Spleen (tissue), 7 donors: ENCODE data around the gene FAM83G.

ENCODE experiments used
- POLR2A ChIP-seq, 3 donors: fragments of 450-650 bp; IDR thresholded peaks; one replicate each; pipeline ENCODE4 v1.5.1; 2017; ENCODE audit warnings: antibody characterized with exemption in 3 of 3, mild to moderate bottlenecking in 1 of 3
- TF ChIP-seq, protein P1 (sequence below), 11 experiments: fragments of 200-600 bp in 7 of 11; fragments of 450-650 bp in 4 of 11; sonication (generic) in 4 of 11; IDR thresholded peaks in 8 of 11; conservative IDR thresholded peaks in 3 of 11; 1 replicate in 7 of 11; 2 replicates in 4 of 11; pipeline versions ENCODE4 v1.4.0 to v1.8.0; 2016 to 2021; ENCODE audit warnings: antibody characterized with exemption in 11 of 11, inconsistent platforms in 4 of 11, mild to moderate bottlenecking in 1 of 11
- donor health status: DM: no; HTN: no; CAD: no; lungs with moderate emphysema.
- donor health status: DM: no; HTN: no; CAD: no.
- donor health status: DM: no; HTN: no; CAD: no.

DNA sequence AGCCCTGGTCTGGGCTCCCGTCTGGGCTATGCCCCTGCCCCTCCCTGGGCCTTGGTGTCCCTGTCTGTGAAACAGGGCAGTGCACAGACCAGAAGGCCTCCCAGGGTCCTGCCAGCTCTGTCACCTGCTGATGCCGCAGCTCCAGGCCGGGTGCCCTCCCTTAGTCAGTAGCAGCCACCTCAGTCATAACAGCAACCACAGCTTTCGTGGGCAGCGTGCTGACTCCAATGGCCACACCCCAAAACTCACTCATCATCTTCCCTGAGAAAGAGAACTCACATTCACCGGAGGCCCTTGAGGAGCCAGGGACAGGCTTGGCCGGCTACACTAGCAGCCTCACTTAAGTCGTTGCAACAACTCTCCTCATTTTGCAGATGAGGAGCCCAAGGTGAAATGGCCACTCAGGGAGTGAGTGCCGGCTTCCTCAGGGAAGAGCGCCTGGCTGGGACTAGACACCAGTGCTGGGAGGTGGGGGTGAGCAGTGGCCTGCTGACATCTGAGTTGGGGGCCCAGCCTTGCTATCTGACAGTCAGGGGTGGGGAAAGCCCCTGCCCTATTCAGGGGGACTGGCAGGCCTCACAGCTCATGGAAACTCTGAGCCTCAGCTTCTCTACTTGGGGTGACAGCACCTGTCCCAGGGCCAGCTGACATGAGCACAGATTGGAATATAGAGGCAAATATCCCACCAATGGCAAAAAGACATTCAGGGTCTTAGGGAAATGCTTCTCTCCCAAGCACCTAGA, 30.0 kb downstream of the FAM83G start:
- no peak for TF ChIP-seq POLR2A (IDR thresholded peaks at IDR 0.05)
- TF ChIP-seq, protein P1, sequence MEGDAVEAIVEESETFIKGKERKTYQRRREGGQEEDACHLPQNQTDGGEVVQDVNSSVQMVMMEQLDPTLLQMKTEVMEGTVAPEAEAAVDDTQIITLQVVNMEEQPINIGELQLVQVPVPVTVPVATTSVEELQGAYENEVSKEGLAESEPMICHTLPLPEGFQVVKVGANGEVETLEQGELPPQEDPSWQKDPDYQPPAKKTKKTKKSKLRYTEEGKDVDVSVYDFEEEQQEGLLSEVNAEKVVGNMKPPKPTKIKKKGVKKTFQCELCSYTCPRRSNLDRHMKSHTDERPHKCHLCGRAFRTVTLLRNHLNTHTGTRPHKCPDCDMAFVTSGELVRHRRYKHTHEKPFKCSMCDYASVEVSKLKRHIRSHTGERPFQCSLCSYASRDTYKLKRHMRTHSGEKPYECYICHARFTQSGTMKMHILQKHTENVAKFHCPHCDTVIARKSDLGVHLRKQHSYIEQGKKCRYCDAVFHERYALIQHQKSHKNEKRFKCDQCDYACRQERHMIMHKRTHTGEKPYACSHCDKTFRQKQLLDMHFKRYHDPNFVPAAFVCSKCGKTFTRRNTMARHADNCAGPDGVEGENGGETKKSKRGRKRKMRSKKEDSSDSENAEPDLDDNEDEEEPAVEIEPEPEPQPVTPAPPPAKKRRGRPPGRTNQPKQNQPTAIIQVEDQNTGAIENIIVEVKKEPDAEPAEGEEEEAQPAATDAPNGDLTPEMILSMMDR (IDR thresholded peaks at IDR 0.05 in 8 of 11, conservative IDR thresholded peaks at IDR 0.05 in 3 of 11): no peak
